Neutrophil (primary cell): ENCODE measurements around the gene PWWP2A.
A peak's percentile ranks its signal among the peaks of the same experiment; 100 is the strongest.

Experiments
- H3K27ac ChIP-seq: fragments of 200-600 bp; sonication (generic); 2 replicates; pipeline ENCODE4 v1.5.1; 2016; ENCODE audit warnings: mild to moderate bottlenecking, moderate library complexity
- H3K27me3 ChIP-seq: fragments of 200-600 bp; sonication (generic); 2 replicates; pipeline ENCODE4 v1.6.0; 2016; ENCODE audit warnings: mild to moderate bottlenecking
- H3K36me3 ChIP-seq: fragments of 200-600 bp; sonication (generic); 2 replicates; pipeline ENCODE4 v1.5.1; 2017
- H3K4me1 ChIP-seq, 2 experiments: fragments of 200-600 bp in 1 of 2; sonication (generic) in 1 of 2; 1 replicate in 1 of 2; 2 replicates in 1 of 2; pipeline versions ENCODE4 v1.5.1 to v1.6.1; 2013 to 2016; ENCODE audit warnings: low read depth in 1 of 2, low read length in 1 of 2, mild to moderate bottlenecking in 1 of 2, moderate library complexity in 1 of 2; ENCODE audit not compliant: control insufficient read depth in 1 of 2, insufficient read depth in 1 of 2
- H3K4me3 ChIP-seq, 2 experiments: fragments of 200-600 bp in 1 of 2; sonication (generic) in 1 of 2; 1 replicate in 1 of 2; 2 replicates in 1 of 2; pipeline ENCODE4 v1.5.1; 2013 to 2016; ENCODE audit warnings: low read depth in 1 of 2, low read length in 1 of 2, mild to moderate bottlenecking in 1 of 2, moderate library complexity in 1 of 2
- H3K9me3 ChIP-seq: fragments of 200-600 bp; sonication (generic); 2 replicates; pipeline ENCODE4 v1.5.1; 2016
- CTCF ChIP-seq: fragments of 200-600 bp; sonication (generic); IDR thresholded peaks from 2 replicates; pipeline ENCODE4 v1.5.1; 2016; ENCODE audit warnings: antibody characterized with exemption

Gene PWWP2A

GRCh38 chr5:160097991-160098390 lies 21.3 kb downstream of the PWWP2A start:
- H3K27ac ChIP-seq: peak overlapping the region; percentile 67
- H3K4me1 ChIP-seq: peaks cover 38 to 45% of the 10 kb centered on the region in 2 experiments
- no peaks in the 10 kb centered on the region for H3K9me3 ChIP-seq
- H3K27me3 ChIP-seq: no peaks in the 10 kb centered on the region
- H3K36me3 ChIP-seq: peaks cover 10% of the 10 kb centered on the region
- no peak for TF ChIP-seq CTCF
- H3K4me3 ChIP-seq: no peak overlapping the region

- no peak for TF ChIP-seq CTCF
- no peaks in the 10 kb centered on the region for H3K27me3 ChIP-seq
- no peak overlapping the region for H3K27ac ChIP-seq
- peaks cover 23 to 30% of the 10 kb centered on the region in 2 experiments for H3K4me1 ChIP-seq
- H3K9me3 ChIP-seq: no peaks in the 10 kb centered on the region
- H3K36me3 ChIP-seq: peaks cover 20% of the 10 kb centered on the region
- H3K4me3 ChIP-seq: no peak overlapping the region
Measured at GRCh38 chr5:160096178-160096577, 23.1 kb downstream of the PWWP2A start.

- Histone ChIP-seq H3K27me3 (no peaks in the 10 kb centered on the region), H3K4me3 (no peak overlapping the region), H3K9me3 (no peaks in the 10 kb centered on the region), H3K4me1 (peaks cover 6% of the 10 kb centered on the region in 2 experiments), H3K36me3 (peaks cover 26% of the 10 kb centered on the region), H3K27ac (no peak overlapping the region)
- no peak for TF ChIP-seq CTCF
Measured at GRCh38 chr5:160092960-160093707, 26.1 kb downstream of the PWWP2A start.

GRCh38 chr5:160092514-160092913 lies 26.7 kb downstream of the PWWP2A start:
- H3K4me1 ChIP-seq: no peaks in the 10 kb centered on the region
- no peaks in the 10 kb centered on the region for H3K27me3 ChIP-seq
- H3K4me3 ChIP-seq: no peak overlapping the region
- no peak overlapping the region for H3K27ac ChIP-seq
- no peak for TF ChIP-seq CTCF
- H3K9me3 ChIP-seq: no peaks in the 10 kb centered on the region
- H3K36me3 ChIP-seq: peaks cover 26% of the 10 kb centered on the region

GRCh38 chr5:160090059-160090458 lies 29.2 kb downstream of the PWWP2A start:
- Histone ChIP-seq H3K4me1 (no peaks in the 10 kb centered on the region), H3K36me3 (peaks cover 26% of the 10 kb centered on the region), H3K27ac (no peak overlapping the region), H3K4me3 (no peak overlapping the region), H3K27me3 (no peaks in the 10 kb centered on the region), H3K9me3 (no peaks in the 10 kb centered on the region)
- no peak for TF ChIP-seq CTCF
